ENCODE data around the gene AGR2. TPM values are rescaled to one million over a fixed set of nuclear protein-coding genes. Genes with fewer than 3 reads are reported as not detected.
"Not testable (repeated sequence)": the region's sequence is repeated elsewhere in the genome, so short reads cannot be mapped to it uniquely, and the experiment has no call there.

Gene AGR2
- total and polyA plus RNA-seq, 10 of the 15 experiments (the other 5 are each of a cell fraction or from before 2014, with no cell fraction given), result 0.67 TPM; not detected in 9

- RAD21 ChIA-PET (ENCODE audit: unreplicated experiment); H3K9ac ChIP-seq (ENCODE audit: control insufficient read depth, insufficient read depth, low read length); H3K9me3 ChIP-seq (replicated peaks; ENCODE audit: control insufficient read depth, insufficient read depth, low read length); SMC1A ChIA-PET (ENCODE audit: uncharacterized antibody, unreplicated experiment); H2AFZ ChIP-seq (ENCODE audit: control insufficient read depth, low read depth, low read length); H3K27ac ChIP-seq (ENCODE audit: control insufficient read depth, insufficient read depth); H3K4me2 ChIP-seq (ENCODE audit: control insufficient read depth, insufficient read depth); POLR2A ChIA-PET; in situ Hi-C loops (cut with MboI); BruUV-seq (replicated peaks); H3K36me3 ChIP-seq (ENCODE audit: control insufficient read depth in 2 of 2, insufficient read depth in 2 of 2, low read length in 1 of 2); FAIRE-seq; H4K20me1 ChIP-seq (ENCODE audit: control insufficient read depth, insufficient read depth); intact Hi-C loops (cut with micrococcal nuclease; ENCODE audit: unreplicated experiment); ATAC-seq; H3K4me1 ChIP-seq (ENCODE audit: control insufficient read depth, insufficient read depth, low read length); H3K4me3 ChIP-seq; H3K27me3 ChIP-seq (replicated peaks in 1 of 2; ENCODE audit: control insufficient read depth in 2 of 2, insufficient read depth in 2 of 2, low read length in 1 of 2); DNase-seq (ENCODE audit: low read depth, low spot score); H3K79me2 ChIP-seq (ENCODE audit: control insufficient read depth, insufficient read depth, low read length): not testable (repeated sequence)
- 33% methylated on average over 3 of the region's 3 CpGs for WGBS (ENCODE audit: insufficient coverage, insufficient replicate concordance, low lambda C conversion rate, missing lambda C conversion rate)
- CTCF ChIA-PET, result interaction anchor here (1.7 kb wide), 1 partner anchor 11 kb away, joined by 6 read pairs; no protein-coding TSS in a partner anchor
Measured at GRCh38 chr7:16769994-16770393, 34.8 kb downstream of the AGR2 start.

DNA sequence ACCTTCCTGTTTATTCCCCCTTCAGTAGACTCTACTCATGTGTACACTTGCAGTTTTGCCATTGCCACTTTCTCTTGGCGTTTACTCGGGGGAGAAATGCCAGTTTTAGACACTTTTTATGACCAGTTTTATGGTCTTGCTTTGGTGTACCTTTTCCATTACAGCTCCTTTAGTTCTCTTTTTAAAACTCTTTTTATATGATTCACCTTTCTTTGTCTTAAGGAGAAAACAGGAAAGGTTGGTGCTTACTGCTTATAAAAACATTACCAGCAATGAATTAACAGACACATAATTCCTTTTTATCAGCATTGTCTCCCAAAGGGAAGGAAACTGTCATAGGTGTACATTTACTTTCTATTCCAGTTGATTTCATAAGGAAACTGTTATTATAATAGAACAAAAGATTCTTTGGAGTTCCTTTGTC lies 39.4 kb downstream of the AGR2 start:
- SMC1A ChIA-PET (ENCODE audit: uncharacterized antibody, unreplicated experiment), result no interaction called here
- RAD21 ChIA-PET (ENCODE audit: unreplicated experiment), result no interaction called here
- no peak for ATAC-seq
- CTCF ChIA-PET, result no interaction called here
- H3K4me3 ChIP-seq, result no peak overlapping the region
- H3K9me3 ChIP-seq (replicated peaks; ENCODE audit: control insufficient read depth, insufficient read depth, low read length), result no peaks in the 10 kb centered on the region
- no peak for DNase-seq (ENCODE audit: low read depth, low spot score)
- 9% methylated on average over 2 of the region's 2 CpGs for WGBS (ENCODE audit: insufficient coverage, insufficient replicate concordance, low lambda C conversion rate, missing lambda C conversion rate)
- H3K79me2 ChIP-seq (ENCODE audit: control insufficient read depth, insufficient read depth, low read length), result no peaks in the 10 kb centered on the region
- H3K27me3 ChIP-seq (replicated peaks in 1 of 2; ENCODE audit: control insufficient read depth in 2 of 2, insufficient read depth in 2 of 2, low read length in 1 of 2), result no peaks in the 10 kb centered on the region; a peak in 1 of 4 replicates
- in situ Hi-C loops (cut with MboI) (no loop called here), intact Hi-C loops (cut with micrococcal nuclease; ENCODE audit: unreplicated experiment) (no loop called here)
- BruUV-seq (replicated peaks), result no TSS peak
- TF ChIP-seq HDGF (IDR thresholded peaks at IDR 0.05) (no peak), SMAD5 (IDR thresholded peaks at IDR 0.05; ENCODE audit: low read depth) (no peak), HSF1 (IDR thresholded peaks at IDR 0.05; ENCODE audit: low read depth, low read length) (no peak), DPF2 (IDR thresholded peaks at IDR 0.05) (no peak)
- no peak overlapping the region for H3K4me2 ChIP-seq (ENCODE audit: control insufficient read depth, insufficient read depth)
- no peaks in the 10 kb centered on the region for H4K20me1 ChIP-seq (ENCODE audit: control insufficient read depth, insufficient read depth)
- H3K4me1 ChIP-seq (ENCODE audit: control insufficient read depth, insufficient read depth, low read length), result no peaks in the 10 kb centered on the region
- H2AFZ ChIP-seq (ENCODE audit: control insufficient read depth, low read depth, low read length), result no peak overlapping the region
- POLR2A ChIA-PET, result no interaction called here
- no peak for FAIRE-seq
- H3K36me3 ChIP-seq (ENCODE audit: control insufficient read depth in 2 of 2, insufficient read depth in 2 of 2, low read length in 1 of 2), result no peaks in the 10 kb centered on the region
- H3K9ac ChIP-seq (ENCODE audit: control insufficient read depth, insufficient read depth, low read length), result no peak overlapping the region
- H3K27ac ChIP-seq (ENCODE audit: control insufficient read depth, insufficient read depth), result no peak overlapping the region

Data from GM12878 (cell line).